ENCODE data around the gene TBCEL.
A peak's percentile ranks its signal among the peaks of the same experiment; 100 is the strongest.

The TBCEL gene

GRCh38 chr11:121068787-121069186 lies 44.9 kb downstream of the TBCEL start:
- DNase-seq (ENCODE audit: low read depth) = no peak
- no peak overlapping the region for H3K4me3 ChIP-seq (ENCODE audit: low read depth, low read length)
- no peak for TF ChIP-seq CTCF (IDR thresholded peaks at IDR 0.05; ENCODE audit: control insufficient read depth, extremely low read depth, insufficient read depth)

GRCh38 chr11:121070951-121071845 lies 47.3 kb downstream of the TBCEL start:
- DNase-seq (ENCODE audit: low read depth) = no peak

GRCh38 chr11:121071846-121072450 lies 48.0 kb downstream of the TBCEL start:
- H3K4me3 ChIP-seq (ENCODE audit: low read depth, low read length) = no peak overlapping the region
- no peak for TF ChIP-seq CTCF (IDR thresholded peaks at IDR 0.05; ENCODE audit: control insufficient read depth, extremely low read depth, insufficient read depth)
- peak; percentile 35 for DNase-seq (ENCODE audit: low read depth)

More at GRCh38 chr11:121070951-121071845, 47.3 kb downstream of the TBCEL start:
- TF ChIP-seq CTCF (IDR thresholded peaks at IDR 0.05; ENCODE audit: control insufficient read depth, extremely low read depth, insufficient read depth) = no peak
- H3K4me3 ChIP-seq (ENCODE audit: low read depth, low read length) = no peak overlapping the region

- DNase-seq (ENCODE audit: low read depth) = no peak
- no peak overlapping the region for H3K4me3 ChIP-seq (ENCODE audit: low read depth, low read length)
- no peak for TF ChIP-seq CTCF (IDR thresholded peaks at IDR 0.05; ENCODE audit: control insufficient read depth, extremely low read depth, insufficient read depth)
These were observed 57.4 kb downstream of the TBCEL start for GRCh38 chr11:121081321-121081720.

- no peak for DNase-seq (ENCODE audit: low read depth)
- TF ChIP-seq CTCF (IDR thresholded peaks at IDR 0.05; ENCODE audit: control insufficient read depth, extremely low read depth, insufficient read depth) = no peak
- H3K4me3 ChIP-seq (ENCODE audit: low read depth, low read length) = no peak overlapping the region
These were observed 58.3 kb downstream of the TBCEL start for GRCh38 chr11:121082219-121082618.

GRCh38 chr11:121082670-121083069 lies 58.8 kb downstream of the TBCEL start:
- DNase-seq (ENCODE audit: low read depth) = no peak
- TF ChIP-seq CTCF (IDR thresholded peaks at IDR 0.05; ENCODE audit: control insufficient read depth, extremely low read depth, insufficient read depth) = no peak
- H3K4me3 ChIP-seq (ENCODE audit: low read depth, low read length) = no peak overlapping the region

Data from LNCaP clone FGC (cell line).